ENCODE data around the gene AGPAT1. TPM values are rescaled to one million over a fixed set of nuclear protein-coding genes. Genes with fewer than 3 reads are reported as not detected.

The AGPAT1 gene
- polyA plus RNA-seq, 1 experiment, result 158 TPM

- CTCF ChIA-PET, result interaction anchor here (1.5 kb wide), 1 partner anchor 53 kb away, joined by 3 read pairs; no protein-coding TSS in a partner anchor
- POLR2A ChIA-PET, result no interaction called here
- Histone ChIP-seq H3K4me3 (ENCODE audit: low read depth, low read length) (no peak overlapping the region), H3K36me3 (ENCODE audit: control insufficient read depth, insufficient read depth, low read length) (peaks cover 35% of the 10 kb centered on the region), H3K27me3 (ENCODE audit: control insufficient read depth, insufficient read depth, low read length) (no peaks in the 10 kb centered on the region)
- DNase-seq (ENCODE audit: low read depth), result no peak
- no peak for TF ChIP-seq CTCF (IDR thresholded peaks at IDR 0.05; ENCODE audit: insufficient read depth, low read depth, low read length)
These were observed 9.3 kb downstream of the AGPAT1 start for GRCh38 chr6:32166411-32167061.

GRCh38 chr6:32164295-32164694, 11.6 kb downstream of the AGPAT1 start, which contains the start of gene EGFL8:
EGFL8 (plus strand) TSS chr6:32164595; CDS start chr6:32166166, 1,571 bp downstream.
- CTCF ChIA-PET, result interaction anchor here (1.0 to 1.1 kb wide), 3 partner anchors 31 to 117 kb away, joined by 4 to 5 read pairs (median 4); no protein-coding TSS in a partner anchor

GRCh38 chr6:32163559-32164258, 12.2 kb downstream of the AGPAT1 start:
- DNase-seq (ENCODE audit: low read depth), result no peak
- H3K36me3 ChIP-seq (ENCODE audit: control insufficient read depth, insufficient read depth, low read length), result peaks cover 16% of the 10 kb centered on the region
- POLR2A ChIA-PET, result no interaction called here
- no peak overlapping the region for H3K4me3 ChIP-seq (ENCODE audit: low read depth, low read length)
- CTCF ChIA-PET, result interaction anchor here (1.0 to 1.1 kb wide), 3 partner anchors 32 to 116 kb away, joined by 4 to 5 read pairs (median 4); no protein-coding TSS in a partner anchor
- H3K27me3 ChIP-seq (ENCODE audit: control insufficient read depth, insufficient read depth, low read length), result no peaks in the 10 kb centered on the region
- TF ChIP-seq CTCF (IDR thresholded peaks at IDR 0.05; ENCODE audit: insufficient read depth, low read depth, low read length), result no peak

More at GRCh38 chr6:32164295-32164694, 11.6 kb downstream of the AGPAT1 start, which contains the start of gene EGFL8:
- H3K36me3 ChIP-seq (ENCODE audit: control insufficient read depth, insufficient read depth, low read length), result peaks cover 20% of the 10 kb centered on the region
- DNase-seq (ENCODE audit: low read depth), result no peak
- TF ChIP-seq CTCF (IDR thresholded peaks at IDR 0.05; ENCODE audit: insufficient read depth, low read depth, low read length), result no peak
- POLR2A ChIA-PET, result no interaction called here
- no peak within 1 kb of the TSS for H3K4me3 ChIP-seq (ENCODE audit: low read depth, low read length)
- H3K27me3 ChIP-seq (ENCODE audit: control insufficient read depth, insufficient read depth, low read length), result no peaks in the 10 kb centered on the region

- DNase-seq (ENCODE audit: low read depth), result no peak
- ChIA-PET CTCF (interaction anchor here (0.7 kb wide), 1 partner anchor 838 kb away, joined by 3 read pairs; no protein-coding TSS in a partner anchor), POLR2A (no interaction called here)
- Histone ChIP-seq H3K4me3 (ENCODE audit: low read depth, low read length) (no peak overlapping the region), H3K36me3 (ENCODE audit: control insufficient read depth, insufficient read depth, low read length) (peaks cover 8% of the 10 kb centered on the region), H3K27me3 (ENCODE audit: control insufficient read depth, insufficient read depth, low read length) (no peaks in the 10 kb centered on the region)
- no peak for TF ChIP-seq CTCF (IDR thresholded peaks at IDR 0.05; ENCODE audit: insufficient read depth, low read depth, low read length)
These were observed 17.8 kb downstream of the AGPAT1 start for GRCh38 chr6:32158052-32158451.

GRCh38 chr6:32156891-32157290, 19.0 kb downstream of the AGPAT1 start:
- CTCF ChIA-PET, result no interaction called here

More at GRCh38 chr6:32156891-32157290, 19.0 kb downstream of the AGPAT1 start:
- DNase-seq (ENCODE audit: low read depth), result no peak
- Histone ChIP-seq H3K4me3 (ENCODE audit: low read depth, low read length) (no peak overlapping the region), H3K36me3 (ENCODE audit: control insufficient read depth, insufficient read depth, low read length) (peaks cover 7% of the 10 kb centered on the region), H3K27me3 (ENCODE audit: control insufficient read depth, insufficient read depth, low read length) (no peaks in the 10 kb centered on the region)
- POLR2A ChIA-PET, result no interaction called here
- TF ChIP-seq CTCF (IDR thresholded peaks at IDR 0.05; ENCODE audit: insufficient read depth, low read depth, low read length), result no peak

Measured in BJ (cell line).